HFFc6 (cell line): ENCODE data around the gene DDX39B. TPM values are rescaled to one million over a fixed set of nuclear protein-coding genes. Genes with fewer than 3 reads are reported as not detected.

Experiments
- DNase-seq: peaks from one replicate; pipeline ENCODE4 v3.0.0-alpha.2; 2018
- H3K27ac Mint-ChIP-seq: 2 replicates; pipeline ENCODE4 v1.8.0; 2020; ENCODE audit warnings: mild to moderate bottlenecking, mixed read lengths
- H3K27me3 Mint-ChIP-seq: 2 replicates; pipeline ENCODE4 v1.8.0; 2021; ENCODE audit warnings: mild to moderate bottlenecking, moderate library complexity, mixed read lengths; ENCODE audit not compliant: insufficient read depth
- H3K36me3 Mint-ChIP-seq: 2 replicates; pipeline ENCODE4 v1.8.0; 2021; ENCODE audit warnings: low read depth, mixed read lengths
- H3K4me1 Mint-ChIP-seq: 2 replicates; pipeline ENCODE4 v1.8.0; 2020; ENCODE audit warnings: low read depth, mixed read lengths
- H3K4me3 Mint-ChIP-seq: 2 replicates; pipeline ENCODE4 v1.8.0; 2020; ENCODE audit warnings: mild to moderate bottlenecking, moderate library complexity, mixed read lengths
- H3K9me3 Mint-ChIP-seq: 2 replicates; pipeline ENCODE4 v1.8.0; 2020; ENCODE audit warnings: mild to moderate bottlenecking, mixed read lengths
- total RNA-seq, 6 experiments: library from RNA; stranded (reverse); fragmentation: NEBNext Ultra II Directional; extraction: Animal tissue kit (Norgen Biotek cat#: 25700); gene quantifications; 2 replicates in 1 of 6; 3 replicates in 5 of 6; pipeline ENCODE4 v1.2.3, GENCODE V29; 2021
- TF ChIP-seq, protein P1 (sequence below): fragments of 200-600 bp; sonication (generic); IDR thresholded peaks from 2 replicates; pipeline ENCODE4 v1.5.0; 2021; ENCODE audit warnings: antibody characterized with exemption, mild to moderate bottlenecking

Gene DDX39B
- total RNA-seq, 6 experiments from 2014 or later = 312 to 380 (median 358) TPM

GRCh38 chr6:31534521-31535040 lies 7.2 kb downstream of the DDX39B start:
- H3K36me3 Mint-ChIP-seq = peaks cover 71% of the 10 kb centered on the region
- TF ChIP-seq, protein P1, sequence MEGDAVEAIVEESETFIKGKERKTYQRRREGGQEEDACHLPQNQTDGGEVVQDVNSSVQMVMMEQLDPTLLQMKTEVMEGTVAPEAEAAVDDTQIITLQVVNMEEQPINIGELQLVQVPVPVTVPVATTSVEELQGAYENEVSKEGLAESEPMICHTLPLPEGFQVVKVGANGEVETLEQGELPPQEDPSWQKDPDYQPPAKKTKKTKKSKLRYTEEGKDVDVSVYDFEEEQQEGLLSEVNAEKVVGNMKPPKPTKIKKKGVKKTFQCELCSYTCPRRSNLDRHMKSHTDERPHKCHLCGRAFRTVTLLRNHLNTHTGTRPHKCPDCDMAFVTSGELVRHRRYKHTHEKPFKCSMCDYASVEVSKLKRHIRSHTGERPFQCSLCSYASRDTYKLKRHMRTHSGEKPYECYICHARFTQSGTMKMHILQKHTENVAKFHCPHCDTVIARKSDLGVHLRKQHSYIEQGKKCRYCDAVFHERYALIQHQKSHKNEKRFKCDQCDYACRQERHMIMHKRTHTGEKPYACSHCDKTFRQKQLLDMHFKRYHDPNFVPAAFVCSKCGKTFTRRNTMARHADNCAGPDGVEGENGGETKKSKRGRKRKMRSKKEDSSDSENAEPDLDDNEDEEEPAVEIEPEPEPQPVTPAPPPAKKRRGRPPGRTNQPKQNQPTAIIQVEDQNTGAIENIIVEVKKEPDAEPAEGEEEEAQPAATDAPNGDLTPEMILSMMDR = no peak
- no peaks in the 10 kb centered on the region for H3K9me3 Mint-ChIP-seq
- no peak for DNase-seq
- peaks cover 7% of the 10 kb centered on the region for H3K27me3 Mint-ChIP-seq
- H3K4me3 Mint-ChIP-seq = no peak overlapping the region
- peak overlapping the region; percentile 55 for H3K27ac Mint-ChIP-seq
- H3K4me1 Mint-ChIP-seq = peaks cover 35% of the 10 kb centered on the region

GRCh38 chr6:31534011-31534410 lies 7.8 kb downstream of the DDX39B start:
- Mint-ChIP-seq H3K4me1 (peaks cover 29% of the 10 kb centered on the region), H3K4me3 (no peak overlapping the region), H3K36me3 (peaks cover 65% of the 10 kb centered on the region), H3K9me3 (no peaks in the 10 kb centered on the region), H3K27me3 (peaks cover 8% of the 10 kb centered on the region), H3K27ac (peak overlapping the region; percentile 55)
- no peak for DNase-seq
- TF ChIP-seq, protein P1 = no peak

DNA sequence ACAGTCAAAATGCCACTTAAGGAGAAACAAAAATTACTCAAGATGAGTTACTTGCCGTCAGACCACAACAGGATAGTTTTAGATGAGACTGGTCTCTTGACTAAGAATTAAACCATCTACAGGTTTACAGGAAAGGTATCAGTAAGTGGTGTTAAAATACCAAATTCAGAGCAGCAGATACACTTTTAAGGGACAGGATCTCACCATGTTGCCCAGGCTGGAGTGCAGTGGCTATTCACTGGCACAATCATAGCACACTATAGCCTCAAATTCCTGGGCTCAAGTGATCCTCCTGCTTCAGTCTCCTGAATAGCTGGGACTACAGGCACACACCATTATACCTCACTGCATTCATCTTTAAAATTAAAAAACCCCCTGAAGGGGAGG lies 8.4 kb downstream of the DDX39B start:
- Mint-ChIP-seq H3K4me3 (no peak overlapping the region), H3K36me3 (peaks cover 60% of the 10 kb centered on the region), H3K27ac (peak overlapping the region; percentile 69), H3K4me1 (peaks cover 24% of the 10 kb centered on the region), H3K27me3 (peaks cover 8% of the 10 kb centered on the region), H3K9me3 (no peaks in the 10 kb centered on the region)
- TF ChIP-seq, protein P1 = no peak
- DNase-seq = no peak

GRCh38 chr6:31532644-31533454 lies 9.0 kb downstream of the DDX39B start:
- Mint-ChIP-seq H3K4me3 (no peak overlapping the region; the same call in 1 of the 2 replicates), H3K4me1 (peaks cover 21% of the 10 kb centered on the region; the same call in 1 of the 2 replicates), H3K36me3 (peaks cover 56% of the 10 kb centered on the region), H3K27ac (peak overlapping the region; percentile 69), H3K9me3 (no peaks in the 10 kb centered on the region), H3K27me3 (peaks cover 8% of the 10 kb centered on the region)
- no peak for DNase-seq
- TF ChIP-seq, protein P1 = no peak

GRCh38 chr6:31531771-31532643 lies 9.8 kb downstream of the DDX39B start:
- Mint-ChIP-seq H3K36me3 (peaks cover 56% of the 10 kb centered on the region), H3K27ac (peak overlapping the region; percentile 42; the same call in 1 of the 2 replicates)
- TF ChIP-seq, protein P1 = no peak

More at GRCh38 chr6:31531771-31532643, 9.8 kb downstream of the DDX39B start:
- H3K27me3 Mint-ChIP-seq = peaks cover 8% of the 10 kb centered on the region
- DNase-seq = no peak
- H3K9me3 Mint-ChIP-seq = no peaks in the 10 kb centered on the region
- H3K4me3 Mint-ChIP-seq = no peak overlapping the region; the same call in 1 of the 2 replicates
- H3K4me1 Mint-ChIP-seq = peaks cover 27% of the 10 kb centered on the region
